Measurements from ENCODE around the gene LYRM4.
A peak's percentile ranks its signal among the peaks of the same experiment; 100 is the strongest.

The LYRM4 gene

DNA sequence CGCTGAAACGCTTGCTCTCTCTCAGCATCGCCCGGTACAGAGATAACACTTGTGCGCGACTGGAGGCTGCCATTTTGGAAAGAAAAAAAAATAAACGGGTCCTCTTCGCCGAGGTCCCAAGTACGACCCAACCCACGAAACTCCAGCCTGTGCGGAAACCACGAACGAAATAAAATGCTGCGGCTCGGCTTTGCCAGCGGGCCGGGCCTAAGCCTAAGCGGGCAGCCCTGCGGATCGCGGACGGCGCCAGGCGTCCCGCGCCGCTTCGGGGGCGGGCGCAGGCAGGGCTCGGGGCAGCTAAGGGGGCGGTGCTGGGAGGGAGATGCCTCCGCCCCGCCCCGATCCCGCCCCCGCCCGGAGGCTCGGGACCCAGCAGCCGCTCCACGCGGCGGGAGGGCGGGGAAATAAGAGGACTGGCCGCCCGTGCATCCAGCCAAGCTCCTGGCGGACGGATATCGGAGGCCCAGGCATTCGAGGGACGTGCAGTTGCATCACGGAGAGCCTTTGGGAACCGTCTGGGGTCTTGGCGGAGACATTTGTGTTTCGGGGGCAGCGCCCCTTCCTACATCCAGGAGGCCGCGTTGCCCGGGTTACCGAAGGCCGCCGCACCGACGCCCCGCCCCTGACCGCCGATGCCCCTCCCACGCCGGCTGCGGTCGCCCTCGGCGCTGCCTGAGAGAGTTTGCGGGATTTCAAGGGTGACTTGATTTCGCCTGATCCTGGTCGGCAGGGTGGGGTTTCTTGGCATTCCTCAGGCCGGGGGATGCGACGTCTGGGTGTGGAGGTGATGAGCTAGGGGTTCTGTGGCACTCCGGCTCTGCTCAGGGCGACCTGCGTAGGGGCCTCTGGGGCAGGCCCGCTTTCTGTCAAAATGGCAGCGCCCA lies at the start of gene LYRM4, which contains the start of gene FARS2:
Gene LYRM4 (minus strand): TSS at position 290 of the 884 bp plus-strand sequence. CDS start 217 bp downstream, at position 73.
Gene FARS2 (plus strand): TSS at position 853 of the 884 bp plus-strand sequence.
- peak; percentile 78 to 88 (median 81) for DNase-seq (ENCODE audit: low read depth in 2 of 3, low spot score in 1 of 3)

GRCh38 chr6:5308066-5308465 lies 47.3 kb upstream of the LYRM4 start:
- DNase-seq (ENCODE audit: low read depth in 2 of 3, low spot score in 1 of 3), result no peak

DNA sequence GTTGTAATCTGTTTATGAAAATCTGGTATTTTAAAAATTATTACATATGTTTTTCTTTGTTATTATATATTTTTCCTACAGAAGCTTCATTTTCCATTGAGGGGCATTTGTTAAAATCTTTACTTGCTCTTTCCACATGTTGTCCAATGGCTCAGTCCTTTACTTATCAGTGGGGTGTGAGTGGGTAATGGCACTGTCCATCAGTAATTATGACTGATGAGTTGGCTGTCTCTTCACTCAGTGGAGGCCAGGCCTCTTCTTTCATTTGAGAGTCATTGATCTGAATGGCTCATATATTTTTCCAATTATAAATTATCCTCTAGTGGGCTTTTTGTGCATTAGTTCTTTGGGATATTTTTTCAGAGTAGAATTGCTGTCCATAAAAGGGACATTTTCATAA lies 46.3 kb upstream of the LYRM4 start:
- no peak for DNase-seq (ENCODE audit: low read depth in 2 of 3, low spot score in 1 of 3)

DNA sequence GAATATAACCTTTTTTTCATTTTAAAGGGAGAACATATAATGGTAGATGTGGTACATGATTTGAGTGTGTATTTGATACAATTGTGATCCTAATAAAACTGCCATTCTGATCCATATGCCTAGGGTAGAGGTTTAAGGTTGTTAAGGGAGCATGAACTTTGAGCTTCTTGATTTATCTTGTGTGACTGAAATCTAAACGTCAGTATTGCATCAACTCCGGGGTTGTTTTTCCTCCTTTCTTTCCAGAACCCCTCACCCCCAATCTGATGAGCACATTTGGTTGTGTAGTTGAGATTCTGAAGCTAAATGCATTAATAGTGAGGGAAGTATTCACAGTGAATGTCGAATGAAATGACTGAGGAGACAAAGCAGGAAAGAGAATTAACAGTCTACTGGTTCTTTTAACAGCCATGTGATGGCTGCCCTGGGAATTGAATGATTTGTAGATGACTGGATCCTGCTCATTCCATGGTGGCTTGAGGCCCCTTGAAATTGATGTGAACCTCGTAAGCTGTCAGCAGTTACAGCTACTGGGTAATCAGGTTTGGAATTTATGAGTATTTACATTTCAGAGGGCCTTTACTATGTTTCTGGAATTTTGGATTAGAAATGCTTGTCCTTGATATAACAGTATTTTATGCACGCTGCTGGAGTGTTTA lies 45.3 kb upstream of the LYRM4 start:
- DNase-seq (ENCODE audit: low read depth in 2 of 3, low spot score in 1 of 3), result no peak

- DNase-seq (ENCODE audit: low read depth in 2 of 3, low spot score in 1 of 3), result no peak
Observed at GRCh38 chr6:5303682-5304081, 42.9 kb upstream of the LYRM4 start.

DNA sequence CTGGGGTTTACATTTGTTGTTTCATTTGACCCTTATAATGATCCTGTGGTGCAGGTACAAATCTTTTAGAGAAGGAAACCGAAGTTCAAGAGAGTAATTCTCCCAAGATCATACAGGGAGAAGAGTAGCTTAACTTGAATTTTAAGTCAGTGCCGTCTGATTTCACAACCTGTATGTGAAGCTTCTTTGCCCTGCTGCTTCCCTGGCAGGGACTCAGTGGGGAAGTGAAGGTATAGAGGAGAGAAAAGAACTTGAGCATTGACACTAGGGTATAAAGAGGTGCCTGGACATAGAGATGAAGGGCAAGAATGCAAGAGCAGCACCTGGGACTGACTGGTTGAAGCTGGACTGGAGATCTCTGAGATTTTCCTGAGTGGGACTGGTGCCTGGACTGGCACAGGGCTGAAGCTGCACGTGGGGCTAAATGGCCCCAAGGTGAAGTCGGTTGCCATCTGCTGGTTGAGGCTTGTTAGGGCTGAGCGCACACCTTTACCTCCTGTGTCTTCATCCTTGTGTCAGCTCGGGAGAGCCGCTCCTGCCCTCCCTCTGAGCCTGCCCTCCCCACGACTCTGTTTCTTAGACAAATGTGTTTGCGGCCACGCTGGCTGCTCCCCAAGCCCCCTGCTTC lies 42.4 kb upstream of the LYRM4 start:
- DNase-seq (ENCODE audit: low read depth in 2 of 3, low spot score in 1 of 3), result peak; percentile 30 to 53 (median 38)

GRCh38 chr6:5302220-5302946 lies 41.6 kb upstream of the LYRM4 start:
- peak; percentile 35 to 58 (median 43) for DNase-seq (ENCODE audit: low read depth in 2 of 3, low spot score in 1 of 3)

- DNase-seq (ENCODE audit: low read depth in 2 of 3, low spot score in 1 of 3), result no peak
Observed at GRCh38 chr6:5300206-5300764, 39.5 kb upstream of the LYRM4 start.

DNA sequence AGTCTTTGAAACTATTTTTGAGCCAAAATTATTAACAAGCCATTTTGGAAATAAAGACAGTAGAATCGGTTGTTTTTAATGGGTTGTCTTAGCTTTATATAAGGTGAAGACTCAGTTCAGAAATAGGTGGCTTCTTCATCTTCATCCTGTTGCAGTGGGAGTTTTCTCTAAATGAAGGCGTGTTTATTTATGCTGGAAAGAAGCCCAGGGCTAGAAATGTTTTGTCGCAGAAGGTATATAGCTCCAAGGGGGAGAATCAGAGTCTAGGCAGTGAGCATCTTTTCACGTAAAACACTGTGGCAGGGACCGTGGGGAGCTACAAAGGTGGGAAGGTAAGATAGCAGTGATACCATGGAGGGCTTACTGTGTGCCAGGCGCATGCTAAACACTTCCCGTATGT lies 34.9 kb upstream of the LYRM4 start:
- DNase-seq (ENCODE audit: low read depth in 2 of 3, low spot score in 1 of 3), result no peak

DNA sequence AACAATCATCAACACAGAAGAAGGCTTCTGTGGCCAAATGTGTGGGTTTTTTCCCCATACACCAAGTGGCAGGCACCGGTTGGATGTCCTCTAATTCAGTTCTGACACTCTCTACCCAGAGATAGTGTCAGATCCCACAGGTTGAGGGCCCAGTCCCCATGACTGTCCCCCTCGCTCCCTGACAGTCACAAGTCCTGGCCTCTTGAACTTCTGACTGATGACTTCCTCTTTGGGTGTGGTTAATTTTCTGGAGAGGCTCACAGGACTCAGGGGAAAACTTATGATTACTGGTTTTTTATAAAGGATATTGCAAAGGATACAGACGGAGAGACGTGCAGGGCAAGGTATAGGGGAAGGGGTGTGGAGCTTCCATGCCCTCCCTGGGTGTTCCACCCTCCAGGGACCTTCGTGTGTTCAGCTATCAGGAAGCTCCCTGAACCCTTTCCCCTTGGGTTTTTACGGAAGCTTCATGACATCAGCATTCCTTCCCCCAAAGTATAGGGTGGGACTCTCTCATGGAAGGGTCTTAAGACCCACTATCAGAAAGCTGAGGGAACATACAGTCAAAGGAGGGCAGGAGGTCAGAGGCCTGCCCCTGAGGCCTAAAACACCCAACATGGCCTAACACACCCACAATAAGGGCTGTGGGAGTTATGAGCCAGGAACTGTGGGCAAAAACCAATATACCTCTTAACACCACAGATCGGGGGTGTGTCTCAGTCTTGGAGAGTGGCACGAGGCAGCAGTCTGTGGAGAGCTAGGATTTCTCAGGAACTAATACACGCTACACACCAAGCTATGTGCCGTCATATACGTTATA lies 33.9 kb upstream of the LYRM4 start:
- DNase-seq (ENCODE audit: low read depth in 2 of 3, low spot score in 1 of 3), result no peak

- DNase-seq (ENCODE audit: low read depth in 2 of 3, low spot score in 1 of 3), result no peak
Observed at GRCh38 chr6:5293692-5294091, 32.9 kb upstream of the LYRM4 start.

- DNase-seq (ENCODE audit: low read depth in 2 of 3, low spot score in 1 of 3), result no peak
Observed at GRCh38 chr6:5292154-5292553, 31.4 kb upstream of the LYRM4 start.

- DNase-seq (ENCODE audit: low read depth in 2 of 3, low spot score in 1 of 3), result no peak
Observed at GRCh38 chr6:5290500-5290899, 29.8 kb upstream of the LYRM4 start.

- no peak for DNase-seq (ENCODE audit: low read depth in 2 of 3, low spot score in 1 of 3)
Observed at GRCh38 chr6:5290097-5290496, 29.3 kb upstream of the LYRM4 start.

- DNase-seq (ENCODE audit: low read depth in 2 of 3, low spot score in 1 of 3), result no peak
Observed at GRCh38 chr6:5287966-5288297, 27.2 kb upstream of the LYRM4 start.

- DNase-seq (ENCODE audit: low read depth in 2 of 3, low spot score in 1 of 3), result no peak
Observed at GRCh38 chr6:5287205-5287965, 26.6 kb upstream of the LYRM4 start.

DNA sequence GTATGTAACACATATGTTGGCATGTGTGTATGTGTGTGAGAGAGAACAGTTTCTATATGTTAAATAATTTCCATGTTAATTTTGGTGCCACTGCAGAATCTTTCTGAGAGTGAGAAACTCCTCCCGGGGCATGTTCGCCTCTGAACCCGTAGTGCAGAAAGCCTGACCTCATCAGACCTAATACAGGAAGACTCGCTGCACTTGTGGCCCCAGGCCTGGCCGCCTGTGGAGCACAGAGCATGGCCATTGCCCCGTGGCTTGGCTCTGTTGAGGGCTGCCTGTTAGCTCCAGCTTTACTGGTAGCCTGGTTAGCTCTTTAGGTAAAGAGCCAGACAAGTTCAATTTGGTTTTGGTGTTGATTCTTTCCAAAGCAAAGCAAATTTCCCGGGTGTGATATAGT lies 26.0 kb upstream of the LYRM4 start:
- DNase-seq (ENCODE audit: low read depth in 2 of 3, low spot score in 1 of 3), result no peak

- DNase-seq (ENCODE audit: low read depth in 2 of 3, low spot score in 1 of 3), result no peak
Observed at GRCh38 chr6:5285526-5285925, 24.8 kb upstream of the LYRM4 start.

GRCh38 chr6:5285081-5285480 lies 24.3 kb upstream of the LYRM4 start:
- DNase-seq (ENCODE audit: low read depth in 2 of 3, low spot score in 1 of 3), result no peak

Measured in stimulated activated CD4-positive, alpha-beta T cell treated with anti-CD3 and anti-CD28 coated beads, Interleukin-12 subunit alpha, Interleukin-12 subunit beta, amount 100 ng/mL, for 48 hours (primary cell).